NB4 (cell line): ENCODE measurements around the gene JAZF1.
"Not testable (repeated sequence)": the region's sequence is repeated elsewhere in the genome, so short reads cannot be mapped to it uniquely, and the experiment has no call there.

Experiments used
- DNase-seq: peaks from one replicate; pipeline ENCODE4 v3.0.0; 2010; ENCODE audit warnings: low read depth
- H3K4me3 ChIP-seq: one replicate; pipeline ENCODE4 v1.5.1; 2011; ENCODE audit warnings: mild to moderate bottlenecking, low read depth, low read length, moderate library complexity
- CTCF ChIP-seq: IDR thresholded peaks from one replicate; pipeline ENCODE4 v1.5.1; 2012; ENCODE audit warnings: low read depth, low read length
- MAX ChIP-seq: IDR thresholded peaks from 2 replicates; pipeline ENCODE4 v1.6.1; 2011; ENCODE audit warnings: low read depth, low read length
- MYC ChIP-seq: IDR thresholded peaks from 2 replicates; pipeline ENCODE4 v1.6.1; 2011; ENCODE audit warnings: low read depth, low read length
- POLR2A ChIP-seq: IDR thresholded peaks from 2 replicates; pipeline ENCODE4 v1.6.1; 2011; ENCODE audit warnings: mild to moderate bottlenecking; ENCODE audit not compliant: insufficient read length; ENCODE audit errors: extremely low read depth

JAZF1 gene

GRCh38 chr7:28018020-28018419 is 162.6 kb downstream of the JAZF1 start:
- no peak for TF ChIP-seq POLR2A
- no peak for TF ChIP-seq MYC
- no peak for TF ChIP-seq CTCF
- no peak for TF ChIP-seq MAX
- H3K4me3 ChIP-seq: no peak overlapping the region
- DNase-seq: no peak

GRCh38 chr7:28017372-28017771 is 163.2 kb downstream of the JAZF1 start:
- DNase-seq: no peak
- TF ChIP-seq CTCF: no peak
- TF ChIP-seq POLR2A: no peak
- no peak for TF ChIP-seq MAX
- no peak for TF ChIP-seq MYC

GRCh38 chr7:28016297-28016696 is 164.3 kb downstream of the JAZF1 start:
- no peak for TF ChIP-seq MAX
- TF ChIP-seq POLR2A: no peak
- TF ChIP-seq CTCF: no peak
- no peak for TF ChIP-seq MYC
- DNase-seq: no peak
- H3K4me3 ChIP-seq: no peak overlapping the region

More at GRCh38 chr7:28017372-28017771, 163.2 kb downstream of the JAZF1 start:
- H3K4me3 ChIP-seq: no peak overlapping the region

- no peak overlapping the region for H3K4me3 ChIP-seq
- TF ChIP-seq CTCF: no peak
- no peak for DNase-seq
Observed at GRCh38 chr7:28015169-28015568, 165.4 kb downstream of the JAZF1 start.

GRCh38 chr7:28014340-28014739 is 166.3 kb downstream of the JAZF1 start:
- DNase-seq, H3K4me3 ChIP-seq: not testable (repeated sequence)

- H3K4me3 ChIP-seq: no peak overlapping the region
- TF ChIP-seq MYC: no peak
- TF ChIP-seq POLR2A: no peak
- no peak for DNase-seq
Observed at GRCh38 chr7:28013441-28013840, 167.2 kb downstream of the JAZF1 start.

GRCh38 chr7:28013019-28013418 is 167.6 kb downstream of the JAZF1 start:
- no peak overlapping the region for H3K4me3 ChIP-seq
- no peak for DNase-seq
- TF ChIP-seq CTCF: no peak
